BLaER1 treated with 17β-estradiol and CSF1 and Interleukin-3, amounts not matched to agents 10 nM and 100 nM (cell line): Measurements from ENCODE around the gene P3H3.

Source experiments
- H3K27ac ChIP-seq, 11 experiments: shearing (Covaris generic); formaldehyde crosslinking; 2 replicates each; pipeline ENCODE4 v1.8.1; 2022
- H3K27me3 ChIP-seq, 11 experiments: shearing (Covaris generic); formaldehyde crosslinking; 2 replicates each; pipeline ENCODE4 v1.8.1; 2022
- H3K36me3 ChIP-seq, 11 experiments: shearing (Covaris generic); formaldehyde crosslinking; 2 replicates each; pipeline ENCODE4 v1.8.1; 2022
- H3K4me1 ChIP-seq, 10 experiments: shearing (Covaris generic); formaldehyde crosslinking; 2 replicates each; pipeline ENCODE4 v1.8.1; 2022
- H3K4me2 ChIP-seq, 11 experiments: shearing (Covaris generic); formaldehyde crosslinking; 2 replicates each; pipeline ENCODE4 v1.8.1; 2022
- H3K4me3 ChIP-seq, 10 experiments: shearing (Covaris generic); formaldehyde crosslinking; 2 replicates each; pipeline ENCODE4 v1.8.1; 2022
- H3K9ac ChIP-seq, 11 experiments: shearing (Covaris generic); formaldehyde crosslinking; 2 replicates each; pipeline ENCODE4 v1.8.1; 2022
- H3K9me3 ChIP-seq, 11 experiments: shearing (Covaris generic); formaldehyde crosslinking; replicated peaks in 1 of 11; 2 replicates each; pipeline ENCODE4 v1.8.1; 2022
- H4K20me1 ChIP-seq, 11 experiments: shearing (Covaris generic); formaldehyde crosslinking; 2 replicates each; pipeline ENCODE4 v1.8.1; 2022
- Cebpa-rat ChIP-seq, 11 experiments: shearing (Covaris generic); IDR thresholded peaks; 2 replicates each; pipeline ENCODE4 v1.8.1; 2022

Gene P3H3

GRCh38 chr12:6791931-6792520 is 36.2 kb upstream of the P3H3 start:
- Histone ChIP-seq H3K4me1 (peaks cover 32 to 67% (median 41%) of the 10 kb centered on the region in 10 experiments), H4K20me1 (peaks cover 0 to 43% (median 0%) of the 10 kb centered on the region in 11 experiments; a peak in 11 of 22 replicates), H3K9me3 (no peaks in the 10 kb centered on the region), H3K27ac (peak overlapping the region in 6 of 11 experiments; percentile 29 to 85 (median 46); a peak in 13 of 22 replicates), H3K27me3 (peaks cover 43 to 98% (median 92%) of the 10 kb centered on the region in 11 experiments), H3K9ac (peak overlapping the region in 8 of 11 experiments; percentile 6 to 76 (median 16); a peak in 8 of 22 replicates), H3K4me3 (peak overlapping the region in 9 of 10 experiments; percentile 3 to 37 (median 23); a peak in 11 of 20 replicates), H3K36me3 (peaks cover 0 to 11% (median 0%) of the 10 kb centered on the region in 11 experiments; a peak in 2 of 22 replicates), H3K4me2 (peak overlapping the region; percentile 87 to 98 (median 93))
- TF ChIP-seq Cebpa-rat (IDR thresholded peaks at IDR 0.05) = no peak

DNA sequence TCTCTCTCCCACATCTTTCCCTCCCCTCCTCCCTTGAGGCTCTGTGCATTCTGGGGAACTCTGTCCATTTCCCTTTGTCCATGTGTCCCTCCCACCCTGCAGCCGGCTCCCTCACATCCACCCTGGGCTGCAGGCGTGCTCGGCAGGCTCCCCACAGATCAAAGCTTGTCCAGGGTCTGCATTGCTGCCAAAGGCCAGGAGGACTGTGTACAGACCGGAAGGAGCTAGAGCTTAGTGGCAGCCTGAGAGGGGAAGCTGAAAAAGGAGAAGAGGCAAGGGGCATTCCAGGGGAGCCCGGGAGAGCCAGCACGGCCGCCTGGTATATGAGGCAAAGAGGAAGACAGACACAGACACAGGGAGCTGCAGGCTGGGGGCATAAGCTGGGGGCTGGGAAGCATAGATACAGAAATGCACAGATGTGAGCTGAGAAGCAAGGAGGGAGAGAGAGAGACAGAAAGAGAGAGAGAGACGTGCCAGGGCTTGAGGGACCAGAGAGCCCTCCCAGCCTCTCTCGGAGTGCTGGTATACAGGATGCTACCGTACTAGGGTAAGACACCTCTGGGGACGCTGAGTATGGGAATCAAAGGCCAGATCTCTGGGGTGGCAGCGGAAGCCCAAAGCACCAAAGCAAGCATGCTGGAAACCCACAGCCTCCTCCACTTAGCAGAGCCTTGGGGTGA is 35.5 kb upstream of the P3H3 start:
- no peaks in the 10 kb centered on the region for H3K9me3 ChIP-seq
- H3K4me3 ChIP-seq = peak overlapping the region; percentile 3 to 37 (median 23); a peak in 14 of 20 replicates
- peak overlapping the region in 9 of 11 experiments; percentile 1 to 76 (median 14); a peak in 8 of 22 replicates for H3K9ac ChIP-seq
- H3K27ac ChIP-seq = peak overlapping the region in 6 of 11 experiments; percentile 29 to 85 (median 46); a peak in 10 of 22 replicates
- peaks cover 0 to 11% (median 0%) of the 10 kb centered on the region in 11 experiments; a peak in 2 of 22 replicates for H3K36me3 ChIP-seq
- peaks cover 49 to 98% (median 92%) of the 10 kb centered on the region in 11 experiments for H3K27me3 ChIP-seq
- H3K4me2 ChIP-seq = peak overlapping the region; percentile 87 to 98 (median 93)
- TF ChIP-seq Cebpa-rat (IDR thresholded peaks at IDR 0.05) = no peak
- H3K4me1 ChIP-seq = peaks cover 32 to 60% (median 39%) of the 10 kb centered on the region in 10 experiments
- peaks cover 0 to 43% (median 0%) of the 10 kb centered on the region in 11 experiments; a peak in 11 of 22 replicates for H4K20me1 ChIP-seq

DNA sequence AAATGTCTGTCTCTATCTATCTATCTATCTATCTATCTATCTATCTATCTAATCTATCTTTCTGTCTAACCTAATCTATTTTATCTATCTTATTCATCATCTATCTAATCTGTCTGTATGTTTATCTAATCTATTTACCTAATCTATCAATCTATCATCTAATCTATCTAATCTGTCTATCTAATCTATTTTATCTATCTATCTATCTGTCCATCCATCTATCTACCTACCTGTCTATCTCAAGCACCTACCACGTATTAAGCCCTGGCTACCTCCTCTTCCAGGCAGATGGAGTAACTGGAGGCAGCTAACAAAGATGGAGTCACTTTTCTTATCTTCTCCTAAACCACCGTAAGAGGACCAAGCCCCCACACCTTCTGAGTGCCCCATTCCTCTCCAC is 33.1 kb upstream of the P3H3 start:
- no peak overlapping the region for H3K4me2 ChIP-seq
- peaks cover 25 to 38% (median 30%) of the 10 kb centered on the region in 10 experiments for H3K4me1 ChIP-seq
- H3K27me3 ChIP-seq = peaks cover 52 to 98% (median 92%) of the 10 kb centered on the region in 11 experiments
- H3K4me3 ChIP-seq = no peak overlapping the region
- peaks cover 0 to 12% (median 0%) of the 10 kb centered on the region in 11 experiments; a peak in 2 of 22 replicates for H3K36me3 ChIP-seq
- no peak overlapping the region for H3K27ac ChIP-seq
- peaks cover 0 to 4% (median 0%) of the 10 kb centered on the region in 11 experiments; a peak in 1 of 22 replicates for H3K9me3 ChIP-seq
- TF ChIP-seq Cebpa-rat (IDR thresholded peaks at IDR 0.05) = no peak
- H4K20me1 ChIP-seq = peaks cover 0 to 31% (median 3%) of the 10 kb centered on the region in 11 experiments; a peak in 11 of 22 replicates
- no peak overlapping the region for H3K9ac ChIP-seq

DNA sequence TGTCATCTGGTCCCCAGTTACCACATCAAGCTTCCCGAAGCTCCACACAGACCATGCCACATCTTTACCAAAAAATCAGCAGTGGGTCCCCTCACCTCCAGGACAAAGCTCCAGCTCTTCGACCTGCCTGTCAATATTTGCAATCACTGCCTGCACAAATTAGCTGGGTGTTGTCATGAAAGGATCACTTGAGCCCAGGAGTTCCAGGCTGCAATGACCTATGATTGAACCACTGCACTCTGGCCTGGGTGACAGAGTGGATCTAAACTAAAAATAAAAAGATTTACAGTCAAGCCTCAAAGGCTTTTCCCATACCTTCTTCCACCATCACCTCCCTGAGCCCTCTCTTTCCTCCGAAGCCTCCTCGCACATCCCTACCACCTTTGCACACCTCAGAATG is 31.6 kb upstream of the P3H3 start:
- Histone ChIP-seq H3K27me3 (peaks cover 43 to 89% (median 81%) of the 10 kb centered on the region in 11 experiments), H3K36me3 (peaks cover 0 to 20% (median 0%) of the 10 kb centered on the region in 11 experiments; a peak in 2 of 22 replicates), H3K4me2 (no peak overlapping the region), H3K4me1 (peaks cover 22 to 27% (median 24%) of the 10 kb centered on the region in 10 experiments), H4K20me1 (peaks cover 0 to 30% (median 3%) of the 10 kb centered on the region in 11 experiments; a peak in 10 of 22 replicates), H3K9me3 (peaks cover 0 to 4% (median 0%) of the 10 kb centered on the region in 11 experiments; a peak in 1 of 22 replicates), H3K27ac (no peak overlapping the region), H3K9ac (no peak overlapping the region), H3K4me3 (no peak overlapping the region)
- no peak for TF ChIP-seq Cebpa-rat (IDR thresholded peaks at IDR 0.05)

DNA sequence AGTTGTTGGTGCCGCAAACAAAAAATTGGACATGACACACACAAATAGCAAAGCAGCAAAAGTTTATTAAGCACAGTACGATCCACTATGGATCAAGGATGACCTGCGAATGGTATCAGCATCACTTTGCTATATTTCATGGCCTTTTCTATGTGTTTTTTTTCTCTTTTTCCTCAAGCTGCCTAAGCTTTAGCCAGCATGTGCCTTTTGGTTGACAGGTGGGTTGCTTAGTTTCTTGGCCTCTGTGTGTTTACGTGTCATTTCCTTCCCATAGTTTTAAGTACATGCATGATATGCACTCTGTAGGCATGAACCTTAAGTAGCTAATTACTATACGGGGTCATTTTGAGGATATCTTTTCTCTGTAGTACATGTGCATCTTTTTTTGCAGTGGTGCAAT is 29.1 kb upstream of the P3H3 start:
- Histone ChIP-seq H3K27me3 (peaks cover 43 to 68% (median 63%) of the 10 kb centered on the region in 11 experiments), H3K9me3 (peaks cover 0 to 4% (median 0%) of the 10 kb centered on the region in 11 experiments; a peak in 3 of 22 replicates), H3K4me1 (0 out of 20 replicates have a peak, but pooled peaks cover 0 to 1% (median 0%) of the 10 kb centered on the region in 10 experiments), H3K9ac (no peak overlapping the region), H3K4me3 (no peak overlapping the region), H3K36me3 (peaks cover 0 to 32% (median 0%) of the 10 kb centered on the region in 11 experiments; a peak in 3 of 22 replicates), H3K4me2 (no peak overlapping the region), H3K27ac (no peak overlapping the region), H4K20me1 (peaks cover 0 to 14% (median 0%) of the 10 kb centered on the region in 11 experiments; a peak in 4 of 22 replicates)
- no peak for TF ChIP-seq Cebpa-rat (IDR thresholded peaks at IDR 0.05)

GRCh38 chr12:6807170-6807569 is 21.0 kb upstream of the P3H3 start:
- Histone ChIP-seq H3K4me3 (no peak overlapping the region), H3K4me1 (peaks cover 0 to 4% (median 2%) of the 10 kb centered on the region in 10 experiments; a peak in 12 of 20 replicates), H3K9ac (no peak overlapping the region), H4K20me1 (no peaks in the 10 kb centered on the region), H3K9me3 (peaks cover 0 to 3% (median 0%) of the 10 kb centered on the region in 11 experiments; a peak in 2 of 22 replicates), H3K27ac (no peak overlapping the region), H3K27me3 (peaks cover 0 to 13% (median 8%) of the 10 kb centered on the region in 11 experiments; a peak in 8 of 22 replicates), H3K4me2 (no peak overlapping the region), H3K36me3 (peaks cover 0 to 9% (median 0%) of the 10 kb centered on the region in 11 experiments; a peak in 3 of 22 replicates)
- TF ChIP-seq Cebpa-rat (IDR thresholded peaks at IDR 0.05) = no peak

DNA sequence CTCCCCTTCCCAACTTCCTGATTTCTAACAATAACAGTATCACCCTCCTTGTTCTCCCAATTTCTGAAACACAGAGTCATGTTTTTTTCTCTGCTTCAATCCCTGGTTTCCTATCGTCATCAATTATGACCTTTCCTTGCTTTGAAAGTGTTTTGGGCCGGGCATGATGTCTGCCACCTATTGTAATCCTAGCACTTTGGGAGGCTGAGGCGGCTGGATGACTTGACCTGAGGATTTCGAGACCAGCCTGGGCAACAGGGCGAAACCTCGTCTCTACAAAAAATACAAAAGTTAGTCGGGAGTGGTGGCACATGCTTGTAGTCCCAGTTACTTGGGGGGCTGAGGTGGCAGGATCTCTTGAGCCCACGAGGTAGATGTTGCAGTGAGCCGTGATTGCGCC is 19.2 kb upstream of the P3H3 start:
- peaks cover 0 to 2% (median 0%) of the 10 kb centered on the region in 11 experiments; a peak in 2 of 22 replicates for H3K9me3 ChIP-seq
- H3K4me2 ChIP-seq = no peak overlapping the region
- no peak overlapping the region for H3K4me3 ChIP-seq
- peaks cover 4 to 17% (median 11%) of the 10 kb centered on the region in 10 experiments; a peak in 15 of 20 replicates for H3K4me1 ChIP-seq
- no peak for TF ChIP-seq Cebpa-rat (IDR thresholded peaks at IDR 0.05)
- no peaks in the 10 kb centered on the region for H3K36me3 ChIP-seq
- peaks cover 0 to 24% (median 14%) of the 10 kb centered on the region in 11 experiments; a peak in 17 of 22 replicates for H3K27me3 ChIP-seq
- no peak overlapping the region for H3K9ac ChIP-seq
- H4K20me1 ChIP-seq = no peaks in the 10 kb centered on the region
- no peak overlapping the region for H3K27ac ChIP-seq

- TF ChIP-seq Cebpa-rat (IDR thresholded peaks at IDR 0.05) = no peak
- Histone ChIP-seq H3K4me2 (no peak overlapping the region), H4K20me1 (no peaks in the 10 kb centered on the region; a peak in 2 of 22 replicates)
Observed at GRCh38 chr12:6810758-6811157, 17.4 kb upstream of the P3H3 start.

More at GRCh38 chr12:6810758-6811157, 17.4 kb upstream of the P3H3 start:
- peaks cover 11 to 22% (median 17%) of the 10 kb centered on the region in 10 experiments; a peak in 17 of 20 replicates for H3K4me1 ChIP-seq
- no peaks in the 10 kb centered on the region for H3K9me3 ChIP-seq
- no peak overlapping the region; a peak in 1 of 22 replicates for H3K9ac ChIP-seq
- no peak overlapping the region for H3K27ac ChIP-seq
- no peak overlapping the region for H3K4me3 ChIP-seq
- no peaks in the 10 kb centered on the region for H3K36me3 ChIP-seq
- peaks cover 0 to 41% (median 31%) of the 10 kb centered on the region in 11 experiments; a peak in 20 of 22 replicates for H3K27me3 ChIP-seq
